Neural crest cell (in vitro differentiated cells): ENCODE data around the gene PACSIN2. TPM values are rescaled to one million over a fixed set of nuclear protein-coding genes. Genes with fewer than 3 reads are reported as not detected.

ENCODE experiments used
- DNase-seq: peaks from one replicate; pipeline ENCODE4 v3.0.0; 2021; ENCODE audit warnings: low read depth, mixed read lengths, low spot score
- H3K27ac Mint-ChIP-seq: one replicate; pipeline ENCODE4 v1.8.0; 2021; ENCODE audit warnings: mild to moderate bottlenecking, mixed read lengths; ENCODE audit not compliant: unreplicated experiment
- H3K27me3 Mint-ChIP-seq: 2 replicates; pipeline ENCODE4 v1.8.0; 2021; ENCODE audit warnings: low read depth, mild to moderate bottlenecking, mixed read lengths
- H3K36me3 Mint-ChIP-seq: 2 replicates; pipeline ENCODE4 v1.8.0; 2021; ENCODE audit warnings: low read depth, mild to moderate bottlenecking, mixed read lengths
- H3K4me1 Mint-ChIP-seq: 2 replicates; pipeline ENCODE4 v1.8.0; 2021; ENCODE audit warnings: mixed read lengths
- H3K4me3 Mint-ChIP-seq: one replicate; pipeline ENCODE4 v1.8.0; 2021; ENCODE audit warnings: mild to moderate bottlenecking, mixed read lengths
- H3K9me3 Mint-ChIP-seq: 2 replicates; pipeline ENCODE4 v1.8.0; 2021; ENCODE audit warnings: mixed read lengths
- CTCF ChIP-seq: fragments of 200-600 bp; sonication (generic); conservative IDR thresholded peaks from 2 replicates; pipeline ENCODE4 v1.5.0; 2021; ENCODE audit warnings: antibody characterized with exemption, mild to moderate bottlenecking
- total RNA-seq: library from RNA; stranded (reverse); gene quantifications from 2 replicates; pipeline ENCODE4 v1.2.1, GENCODE V29; 2021

The PACSIN2 gene
- total RNA-seq, 1 donor from 2014 or later = 79.4 TPM

- no peak overlapping the region for H3K4me3 Mint-ChIP-seq
- peaks cover 45% of the 10 kb centered on the region for H3K4me1 Mint-ChIP-seq
- no peaks in the 10 kb centered on the region for H3K27me3 Mint-ChIP-seq
- peak overlapping the region; percentile 58 for H3K27ac Mint-ChIP-seq
- peaks cover 5% of the 10 kb centered on the region for H3K9me3 Mint-ChIP-seq
- no peak for TF ChIP-seq CTCF
- H3K36me3 Mint-ChIP-seq = peaks cover 34% of the 10 kb centered on the region
- DNase-seq = no peak
Measured at GRCh38 chr22:42967933-42968332, 47.0 kb downstream of the PACSIN2 start.

GRCh38 chr22:42967005-42967404 lies 47.9 kb downstream of the PACSIN2 start:
- Mint-ChIP-seq H3K36me3 (peaks cover 31% of the 10 kb centered on the region), H3K4me3 (no peak overlapping the region), H3K27me3 (no peaks in the 10 kb centered on the region), H3K27ac (no peak overlapping the region), H3K4me1 (peaks cover 48% of the 10 kb centered on the region), H3K9me3 (peaks cover 3% of the 10 kb centered on the region)
- no peak for DNase-seq
- no peak for TF ChIP-seq CTCF

DNA sequence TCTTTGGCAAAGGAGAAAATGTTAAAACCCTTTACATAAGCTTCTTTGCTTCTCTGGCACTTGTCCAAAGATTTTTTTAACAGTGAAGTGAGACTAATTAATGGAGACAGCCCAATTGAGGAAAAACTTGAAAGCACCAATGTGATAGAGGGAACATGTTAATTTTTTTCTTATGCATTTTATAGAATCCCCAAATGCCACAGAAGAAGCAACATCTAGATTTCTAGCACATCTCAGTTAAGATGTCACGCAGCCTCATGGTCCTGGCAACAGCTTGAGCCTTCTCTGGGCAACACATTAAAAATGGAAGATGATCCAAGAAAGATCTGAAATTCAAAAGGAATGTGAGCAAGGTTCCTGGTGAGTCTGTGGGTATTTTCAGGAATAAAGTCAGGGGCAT lies 48.5 kb downstream of the PACSIN2 start:
- H3K27ac Mint-ChIP-seq = no peak overlapping the region
- no peak for TF ChIP-seq CTCF
- peaks cover 52% of the 10 kb centered on the region for H3K4me1 Mint-ChIP-seq

GRCh38 chr22:42964994-42965699 lies 49.8 kb downstream of the PACSIN2 start:
- H3K4me1 Mint-ChIP-seq = peaks cover 64% of the 10 kb centered on the region
- TF ChIP-seq CTCF = no peak
- no peak for DNase-seq
- peaks cover 20% of the 10 kb centered on the region for H3K36me3 Mint-ChIP-seq
- no peak overlapping the region for H3K27ac Mint-ChIP-seq
- H3K27me3 Mint-ChIP-seq = no peaks in the 10 kb centered on the region
- H3K9me3 Mint-ChIP-seq = peaks cover 2% of the 10 kb centered on the region
- H3K4me3 Mint-ChIP-seq = no peak overlapping the region

More for the DNA sequence above, 48.5 kb downstream of the PACSIN2 start:
- no peak for DNase-seq
- H3K9me3 Mint-ChIP-seq = peaks cover 2% of the 10 kb centered on the region
- no peaks in the 10 kb centered on the region for H3K27me3 Mint-ChIP-seq
- H3K4me3 Mint-ChIP-seq = no peak overlapping the region
- H3K36me3 Mint-ChIP-seq = peaks cover 29% of the 10 kb centered on the region

DNA sequence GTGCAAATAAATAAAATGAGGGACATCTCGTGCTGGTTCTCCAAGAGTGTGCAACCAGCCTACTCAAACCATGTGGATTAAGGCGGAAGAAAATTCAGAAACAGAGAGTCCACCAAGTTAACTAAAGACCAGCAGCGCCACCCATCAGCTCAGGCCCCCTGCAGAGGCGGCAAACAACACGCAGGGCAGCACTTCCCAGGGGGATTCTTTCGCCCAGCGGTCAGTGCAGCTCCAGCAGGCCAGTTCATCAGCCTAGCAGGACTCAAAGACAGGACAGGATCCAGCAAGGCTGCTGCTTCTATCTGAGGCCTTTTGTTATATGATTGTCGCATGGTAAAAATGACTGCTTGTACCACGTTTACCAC lies 51.7 kb downstream of the PACSIN2 start:
- Mint-ChIP-seq H3K4me1 (peaks cover 75% of the 10 kb centered on the region), H3K9me3 (no peaks in the 10 kb centered on the region), H3K27ac (peak overlapping the region; percentile 6), H3K27me3 (no peaks in the 10 kb centered on the region), H3K36me3 (peaks cover 7% of the 10 kb centered on the region), H3K4me3 (no peak overlapping the region)
- DNase-seq = no peak
- no peak for TF ChIP-seq CTCF
